AG04450 (cell line): ENCODE results near the gene TEDC2. TPM values are rescaled to one million over a fixed set of nuclear protein-coding genes. Genes with fewer than 3 reads are reported as not detected.

Experiments
- CTCF ChIA-PET: fragments of 300-600, 350-600 bp; formaldehyde crosslinking; extraction: SDS; loops from one replicate; lab custom pipeline; 2022; ENCODE audit warnings: antibody characterized with exemption, inconsistent platforms; lab: Charles Lee
- POLR2A ChIA-PET: fragments of 350-600 bp; formaldehyde crosslinking; extraction: SDS; loops from one replicate; lab custom pipeline; 2021; ENCODE audit warnings: antibody characterized with exemption, inconsistent platforms; lab: Yijun Ruan, JAX
- DNase-seq: peaks from one replicate; pipeline ENCODE4 v3.0.0-alpha.2; 2011; ENCODE audit warnings: low read depth, low spot score
- H3K27ac ChIP-seq: one replicate; pipeline ENCODE4 v1.5.1; 2012; ENCODE audit warnings: low read depth, low read length, control low read depth
- H3K27me3 ChIP-seq: one replicate; pipeline ENCODE4 v1.6.0; 2012; ENCODE audit warnings: low read length; ENCODE audit not compliant: control insufficient read depth, insufficient read depth
- H3K4me3 ChIP-seq: 2 replicates; pipeline ENCODE4 v1.5.1; 2011; ENCODE audit warnings: mild to moderate bottlenecking, low read depth, low read length, control low read depth
- H3K9me3 ChIP-seq: 2 replicates; pipeline ENCODE4 v1.5.1; 2012; ENCODE audit warnings: low read length; ENCODE audit not compliant: control insufficient read depth, insufficient read depth
- polyA plus RNA-seq: library from polyadenylated mRNA; depleted of rRNA; stranded (reverse); fragments of >200 nt; gene quantifications from 2 replicates; pipeline ENCODE4 v1.2.3, GENCODE V29; 2011
- TF ChIP-seq, protein P1 (sequence below): IDR thresholded peaks from 2 replicates; pipeline ENCODE4 v1.5.1; 2011; ENCODE audit warnings: low read depth, low read length, control low read depth, inconsistent platforms

The TEDC2 gene
- polyA plus RNA-seq, 1 experiment: 1.8 TPM

DNA sequence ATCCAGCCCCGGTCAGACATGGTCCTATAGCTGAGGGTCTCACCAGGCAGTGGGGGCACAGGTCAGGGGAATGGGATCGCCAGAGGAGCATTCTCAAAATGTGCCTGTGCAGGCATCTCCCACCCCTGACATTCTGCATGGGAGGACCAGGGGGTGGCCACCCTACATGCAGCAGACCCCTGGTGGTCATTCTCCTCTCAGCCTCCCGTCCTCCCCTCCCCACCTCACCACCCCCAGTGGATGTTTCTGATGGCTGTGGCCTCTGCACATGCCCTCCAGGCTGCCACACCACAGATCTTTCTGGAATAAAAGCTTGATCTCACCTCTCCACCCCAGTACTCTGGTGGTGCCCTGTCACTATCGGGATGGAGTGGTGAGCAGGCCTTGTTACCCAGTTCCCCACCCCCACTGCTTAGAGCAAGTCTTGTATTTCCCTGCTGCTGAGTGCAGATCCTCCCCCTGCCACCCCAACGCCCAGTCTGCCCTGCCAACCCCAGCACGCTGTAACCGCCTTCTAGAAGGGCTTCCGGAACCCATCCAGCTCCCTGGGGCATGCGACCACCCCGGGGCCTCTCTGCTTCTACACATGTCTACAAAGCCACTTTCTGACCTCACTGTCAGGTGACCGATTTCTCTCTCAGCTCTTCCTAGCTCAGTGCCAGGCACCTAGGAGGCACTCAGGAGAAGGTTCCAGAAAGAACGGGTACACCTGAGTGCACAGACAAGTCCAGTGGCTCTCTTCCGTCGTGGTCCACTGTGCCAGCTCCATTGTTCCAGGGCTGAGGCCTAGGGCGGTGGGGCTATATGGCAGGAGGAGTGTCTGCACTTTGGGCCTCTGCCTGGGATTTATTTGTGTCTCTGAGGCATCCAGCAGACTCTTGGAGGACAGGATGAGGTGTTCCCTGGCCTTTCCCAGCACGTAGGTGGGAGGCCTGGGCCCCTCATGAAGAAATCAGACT, 24.3 kb downstream of the TEDC2 start:
- ChIA-PET POLR2A (no interaction called here), CTCF (interaction anchor here (3.8 kb wide), 1 partner anchor 17 kb away, joined by 30 read pairs; no protein-coding TSS in a partner anchor)
- no peak overlapping the region for H3K4me3 ChIP-seq
- no peaks in the 10 kb centered on the region for H3K27me3 ChIP-seq
- no peak overlapping the region for H3K27ac ChIP-seq
- no peak for DNase-seq
- no peaks in the 10 kb centered on the region for H3K9me3 ChIP-seq
- TF ChIP-seq, protein P1, sequence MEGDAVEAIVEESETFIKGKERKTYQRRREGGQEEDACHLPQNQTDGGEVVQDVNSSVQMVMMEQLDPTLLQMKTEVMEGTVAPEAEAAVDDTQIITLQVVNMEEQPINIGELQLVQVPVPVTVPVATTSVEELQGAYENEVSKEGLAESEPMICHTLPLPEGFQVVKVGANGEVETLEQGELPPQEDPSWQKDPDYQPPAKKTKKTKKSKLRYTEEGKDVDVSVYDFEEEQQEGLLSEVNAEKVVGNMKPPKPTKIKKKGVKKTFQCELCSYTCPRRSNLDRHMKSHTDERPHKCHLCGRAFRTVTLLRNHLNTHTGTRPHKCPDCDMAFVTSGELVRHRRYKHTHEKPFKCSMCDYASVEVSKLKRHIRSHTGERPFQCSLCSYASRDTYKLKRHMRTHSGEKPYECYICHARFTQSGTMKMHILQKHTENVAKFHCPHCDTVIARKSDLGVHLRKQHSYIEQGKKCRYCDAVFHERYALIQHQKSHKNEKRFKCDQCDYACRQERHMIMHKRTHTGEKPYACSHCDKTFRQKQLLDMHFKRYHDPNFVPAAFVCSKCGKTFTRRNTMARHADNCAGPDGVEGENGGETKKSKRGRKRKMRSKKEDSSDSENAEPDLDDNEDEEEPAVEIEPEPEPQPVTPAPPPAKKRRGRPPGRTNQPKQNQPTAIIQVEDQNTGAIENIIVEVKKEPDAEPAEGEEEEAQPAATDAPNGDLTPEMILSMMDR: no peak

DNA sequence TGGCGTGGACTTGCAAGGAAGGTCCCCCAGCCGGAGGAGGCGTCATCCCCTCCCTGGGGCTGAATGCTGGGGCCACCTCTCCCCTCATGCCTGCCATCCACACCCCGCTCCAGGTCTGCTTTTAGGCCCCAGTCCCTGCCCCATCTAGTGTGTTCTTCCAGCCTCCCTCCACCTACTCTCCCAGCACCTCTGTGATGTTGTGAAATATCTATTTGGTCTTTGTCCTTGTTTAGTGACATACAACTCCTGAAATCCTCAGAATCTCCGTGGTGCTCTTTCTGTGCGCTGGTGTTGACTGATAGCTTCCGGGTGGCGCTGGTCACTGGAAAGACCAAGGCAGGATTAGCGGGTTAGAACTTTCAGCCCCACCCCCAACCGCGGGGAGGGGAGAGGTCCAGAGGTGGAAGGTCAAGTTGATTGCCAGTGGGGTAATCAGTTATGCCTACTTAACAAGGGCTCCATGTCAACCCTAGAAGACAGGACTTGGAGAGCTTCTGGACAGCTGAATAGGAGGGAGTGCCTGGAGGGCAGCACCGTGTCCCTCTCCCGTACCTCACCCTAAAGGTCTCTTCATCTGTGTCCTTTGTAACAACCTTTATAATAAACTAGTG, 25.1 kb downstream of the TEDC2 start:
- Histone ChIP-seq H3K4me3 (no peak overlapping the region), H3K27ac (no peak overlapping the region), H3K9me3 (no peaks in the 10 kb centered on the region), H3K27me3 (no peaks in the 10 kb centered on the region)
- CTCF ChIA-PET: interaction anchor here (0.7 to 3.8 kb wide), 2 partner anchors 10 to 16 kb away, joined by 3 to 30 read pairs; partner anchors contain the start of gene TBC1D24
- TF ChIP-seq, protein P1: no peak
- DNase-seq: no peak
- POLR2A ChIA-PET: no interaction called here

DNA sequence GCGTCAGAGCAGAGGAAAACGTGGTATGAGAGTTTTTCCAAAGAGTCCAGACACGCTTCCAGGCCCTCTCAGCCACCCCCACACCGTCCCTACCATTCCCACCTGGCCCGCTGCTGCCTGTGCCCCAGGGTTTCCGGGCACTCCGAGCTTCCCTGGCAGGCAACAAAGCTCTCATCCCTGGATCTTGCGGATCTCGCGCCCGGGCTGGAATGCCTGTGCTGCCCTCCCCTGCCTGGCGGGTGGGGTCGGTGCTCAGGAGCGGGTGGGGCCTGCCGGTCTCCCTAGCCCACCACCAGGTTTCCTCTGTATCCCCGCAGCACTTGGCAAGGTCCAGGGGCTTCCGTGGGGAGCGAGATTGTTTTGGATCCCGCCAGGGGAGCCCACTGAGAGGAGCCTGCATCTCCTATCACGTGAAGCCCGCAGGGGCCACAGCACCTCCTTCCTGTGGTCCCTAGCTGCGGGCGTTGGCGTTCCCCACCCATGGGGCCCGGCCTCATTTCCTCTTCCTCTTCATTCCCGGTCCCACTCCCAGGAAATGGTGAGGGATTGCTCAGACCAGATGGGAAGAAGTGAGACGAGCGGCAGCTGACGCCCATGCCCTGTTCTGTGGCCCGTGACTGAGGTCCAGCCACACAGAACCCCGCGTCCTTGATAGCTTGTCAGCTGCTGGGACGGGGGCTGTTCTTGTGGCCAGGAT, 26.1 kb downstream of the TEDC2 start:
- no peak for DNase-seq
- no peak overlapping the region for H3K27ac ChIP-seq
- H3K27me3 ChIP-seq: no peaks in the 10 kb centered on the region
- CTCF ChIA-PET: interaction anchor here (0.7 to 3.8 kb wide), 3 partner anchors 11 to 16 kb away, joined by 3 to 30 read pairs (median 6); partner anchors contain the start of gene TBC1D24
- TF ChIP-seq, protein P1: no peak
- POLR2A ChIA-PET: interaction anchor here (0.5 kb wide), 1 partner anchor 39 kb away, joined by 4 read pairs; no protein-coding TSS in a partner anchor
- H3K4me3 ChIP-seq: no peak overlapping the region
- H3K9me3 ChIP-seq: no peaks in the 10 kb centered on the region

DNA sequence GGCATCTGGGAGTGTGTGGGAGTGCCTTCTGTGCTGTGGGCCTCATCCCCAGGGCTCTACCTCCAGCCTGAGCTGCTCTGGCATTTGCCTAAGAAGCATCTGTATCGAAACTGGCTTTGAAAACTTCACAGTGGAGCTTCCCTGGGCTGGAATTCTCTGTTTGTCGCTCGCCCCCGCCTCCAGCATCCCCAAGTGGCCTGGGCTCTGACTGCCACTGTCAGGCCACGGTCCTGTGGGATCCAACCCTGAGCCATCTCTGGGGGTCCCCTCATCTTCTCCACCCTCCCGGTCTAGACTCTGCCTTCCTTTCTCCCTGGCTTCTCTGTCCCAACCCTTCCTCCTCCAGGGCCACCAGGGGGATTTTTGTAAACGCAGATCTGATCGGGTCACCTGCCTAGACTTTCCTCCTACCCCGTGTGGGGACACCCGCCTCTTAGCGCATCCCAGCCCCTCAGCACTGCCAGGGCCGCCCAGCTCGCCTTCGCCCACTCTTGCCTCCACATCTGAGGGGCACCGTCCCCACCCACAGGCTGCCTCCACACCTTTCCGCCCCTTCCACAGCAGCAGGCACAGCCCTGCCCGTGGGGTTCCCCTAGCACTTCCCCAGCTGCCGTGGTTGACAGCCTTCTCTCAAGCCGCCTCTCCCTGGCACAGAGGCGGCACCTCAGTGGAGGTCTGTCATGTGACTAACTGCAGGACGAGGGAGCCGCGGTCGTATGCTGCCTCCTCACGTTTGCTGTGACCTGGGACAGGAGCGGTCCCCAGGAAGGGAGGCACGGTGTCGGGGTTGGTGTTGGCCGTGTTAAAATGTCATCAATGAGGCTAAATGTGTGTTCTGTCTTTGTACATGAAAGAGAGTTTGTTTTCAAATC, 27.0 kb downstream of the TEDC2 start:
- Histone ChIP-seq H3K27me3 (no peaks in the 10 kb centered on the region), H3K4me3 (no peak overlapping the region), H3K9me3 (no peaks in the 10 kb centered on the region), H3K27ac (no peak overlapping the region)
- TF ChIP-seq, protein P1: no peak
- ChIA-PET POLR2A (interaction anchor here (0.5 kb wide), 1 partner anchor 40 kb away, joined by 4 read pairs; no protein-coding TSS in a partner anchor), CTCF (interaction anchor here (0.9 kb wide), 1 partner anchor 14 kb away, joined by 6 read pairs; no protein-coding TSS in a partner anchor)
- no peak for DNase-seq
